Mammary epithelial cell (primary cell): ENCODE data around the gene ZNF853.

Experiments used
- EZH2 ChIP-seq: IDR thresholded peaks from 2 replicates; pipeline ENCODE4 v1.6.1; 2012; ENCODE audit warnings: low read length, inconsistent platforms, borderline replicate concordance
- TF ChIP-seq, protein P1 (sequence below), 2 donors: IDR thresholded peaks in 1 of 2; conservative IDR thresholded peaks in 1 of 2; 2 replicates each; pipeline ENCODE4 v1.5.1; 2011 to 2012; ENCODE audit warnings: inconsistent platforms in 2 of 2, low read length in 2 of 2, mild to moderate bottlenecking in 2 of 2, control low read depth in 1 of 2, low read depth in 1 of 2; ENCODE audit not compliant: insufficient read depth in 1 of 2; ENCODE audit errors: extremely low read depth in 1 of 2

GRCh38 chr7:6578114-6579084 lies 37.0 kb upstream of the ZNF853 start:
- TF ChIP-seq, protein P1, sequence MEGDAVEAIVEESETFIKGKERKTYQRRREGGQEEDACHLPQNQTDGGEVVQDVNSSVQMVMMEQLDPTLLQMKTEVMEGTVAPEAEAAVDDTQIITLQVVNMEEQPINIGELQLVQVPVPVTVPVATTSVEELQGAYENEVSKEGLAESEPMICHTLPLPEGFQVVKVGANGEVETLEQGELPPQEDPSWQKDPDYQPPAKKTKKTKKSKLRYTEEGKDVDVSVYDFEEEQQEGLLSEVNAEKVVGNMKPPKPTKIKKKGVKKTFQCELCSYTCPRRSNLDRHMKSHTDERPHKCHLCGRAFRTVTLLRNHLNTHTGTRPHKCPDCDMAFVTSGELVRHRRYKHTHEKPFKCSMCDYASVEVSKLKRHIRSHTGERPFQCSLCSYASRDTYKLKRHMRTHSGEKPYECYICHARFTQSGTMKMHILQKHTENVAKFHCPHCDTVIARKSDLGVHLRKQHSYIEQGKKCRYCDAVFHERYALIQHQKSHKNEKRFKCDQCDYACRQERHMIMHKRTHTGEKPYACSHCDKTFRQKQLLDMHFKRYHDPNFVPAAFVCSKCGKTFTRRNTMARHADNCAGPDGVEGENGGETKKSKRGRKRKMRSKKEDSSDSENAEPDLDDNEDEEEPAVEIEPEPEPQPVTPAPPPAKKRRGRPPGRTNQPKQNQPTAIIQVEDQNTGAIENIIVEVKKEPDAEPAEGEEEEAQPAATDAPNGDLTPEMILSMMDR (conservative IDR thresholded peaks at IDR 0.05 in 1 of 2, IDR thresholded peaks at IDR 0.05 in 1 of 2; ENCODE audit: extremely low read depth in 1 of 2, insufficient read depth in 1 of 2, low read depth in 1 of 2, low read length in 2 of 2) = no peak
- no peak for TF ChIP-seq EZH2
